LNCaP clone FGC (cell line): ENCODE results near the gene PLEKHA4.
"Not testable (repeated sequence)": the region's sequence is repeated elsewhere in the genome, so short reads cannot be mapped to it uniquely, and the experiment has no call there.

Experiments used
- DNase-seq: peaks from one replicate; pipeline ENCODE4 v3.0.0-alpha.2; 2011; ENCODE audit warnings: low read depth
- H3K4me3 ChIP-seq: 2 replicates; pipeline ENCODE4 v1.5.1; 2011; ENCODE audit warnings: mild to moderate bottlenecking, low read depth, low read length, control low read depth
- TF ChIP-seq, protein P1 (sequence below): IDR thresholded peaks from 2 replicates; pipeline ENCODE4 v1.5.1; 2012; ENCODE audit warnings: mild to moderate bottlenecking; ENCODE audit not compliant: control insufficient read depth, insufficient read depth; ENCODE audit errors: extremely low read depth

Gene PLEKHA4

DNA sequence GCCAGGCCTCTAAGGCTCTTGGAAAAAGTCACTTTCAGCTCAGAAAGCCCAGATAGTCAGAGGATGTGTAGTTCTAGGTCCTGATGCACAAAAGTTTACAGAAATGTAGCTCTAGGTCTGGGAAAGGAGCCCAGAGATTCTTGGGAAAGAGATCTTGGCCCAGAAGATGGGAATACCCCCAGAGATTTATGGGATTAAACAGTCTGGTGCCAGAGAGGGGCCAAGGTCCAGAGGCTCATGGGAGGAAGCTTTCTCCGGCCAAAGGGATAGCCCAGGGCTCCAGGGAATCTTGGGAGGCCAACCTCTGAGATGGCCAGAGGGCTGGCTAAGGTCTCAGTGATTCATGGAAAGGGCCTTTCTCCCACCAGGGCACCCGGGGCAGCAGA, 72.7 kb downstream of the PLEKHA4 start:
- TF ChIP-seq, protein P1, sequence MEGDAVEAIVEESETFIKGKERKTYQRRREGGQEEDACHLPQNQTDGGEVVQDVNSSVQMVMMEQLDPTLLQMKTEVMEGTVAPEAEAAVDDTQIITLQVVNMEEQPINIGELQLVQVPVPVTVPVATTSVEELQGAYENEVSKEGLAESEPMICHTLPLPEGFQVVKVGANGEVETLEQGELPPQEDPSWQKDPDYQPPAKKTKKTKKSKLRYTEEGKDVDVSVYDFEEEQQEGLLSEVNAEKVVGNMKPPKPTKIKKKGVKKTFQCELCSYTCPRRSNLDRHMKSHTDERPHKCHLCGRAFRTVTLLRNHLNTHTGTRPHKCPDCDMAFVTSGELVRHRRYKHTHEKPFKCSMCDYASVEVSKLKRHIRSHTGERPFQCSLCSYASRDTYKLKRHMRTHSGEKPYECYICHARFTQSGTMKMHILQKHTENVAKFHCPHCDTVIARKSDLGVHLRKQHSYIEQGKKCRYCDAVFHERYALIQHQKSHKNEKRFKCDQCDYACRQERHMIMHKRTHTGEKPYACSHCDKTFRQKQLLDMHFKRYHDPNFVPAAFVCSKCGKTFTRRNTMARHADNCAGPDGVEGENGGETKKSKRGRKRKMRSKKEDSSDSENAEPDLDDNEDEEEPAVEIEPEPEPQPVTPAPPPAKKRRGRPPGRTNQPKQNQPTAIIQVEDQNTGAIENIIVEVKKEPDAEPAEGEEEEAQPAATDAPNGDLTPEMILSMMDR: no peak
- DNase-seq: no peak
- H3K4me3 ChIP-seq: no peak overlapping the region

DNA sequence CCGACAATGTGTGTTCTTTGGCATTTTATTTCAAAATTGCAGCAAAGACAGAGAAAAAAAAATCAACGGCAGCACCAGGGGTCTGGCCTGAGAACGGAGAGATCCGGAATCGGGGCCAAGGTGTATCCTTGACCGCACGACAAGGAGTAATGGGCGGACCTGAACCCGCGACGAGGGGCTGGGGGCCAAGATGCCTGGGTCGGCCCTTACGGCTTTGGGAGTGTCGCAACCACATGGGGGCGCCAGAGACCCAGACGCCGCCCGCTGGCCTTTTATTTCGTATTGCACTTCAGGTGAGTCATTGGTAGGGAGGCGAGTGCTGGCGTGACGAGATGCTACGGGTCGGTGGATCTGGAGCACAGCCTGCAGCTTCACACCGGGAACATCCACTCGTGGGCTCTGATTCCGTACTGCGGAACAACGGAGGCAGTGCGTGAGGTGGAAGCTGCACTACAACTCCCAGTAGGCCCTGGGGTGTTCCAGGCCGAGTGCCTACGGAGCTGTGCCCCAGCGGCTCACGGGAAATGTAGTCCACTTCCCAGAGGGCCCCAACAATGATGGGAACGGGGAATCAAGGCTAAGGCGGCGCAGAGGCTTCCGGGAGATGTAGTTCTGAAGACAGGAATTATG, 73.2 kb downstream of the PLEKHA4 start:
- DNase-seq: peak; percentile 46
- H3K4me3 ChIP-seq: peak overlapping the region; percentile 40
- TF ChIP-seq, protein P1: peak; percentile 62

DNA sequence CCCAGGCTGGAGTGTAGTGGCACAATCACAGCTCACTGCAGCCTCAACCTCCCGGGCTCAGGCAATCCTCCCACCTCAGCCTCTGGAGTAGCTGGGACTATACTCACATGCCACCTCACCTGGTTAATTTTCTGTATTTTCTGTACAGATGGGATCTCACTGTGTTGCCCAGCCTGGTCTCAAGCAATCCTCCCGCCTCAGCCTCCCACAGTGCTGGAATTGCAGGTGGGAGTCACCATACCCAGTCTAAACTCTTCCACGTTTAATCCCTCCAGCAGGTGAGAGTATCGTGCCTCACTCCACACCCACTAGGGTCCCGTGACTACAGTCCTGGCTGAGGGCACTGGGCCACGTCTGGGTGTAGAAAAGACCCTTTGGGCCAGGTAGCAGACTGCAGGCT, 74.1 kb downstream of the PLEKHA4 start:
- DNase-seq: no peak

DNA sequence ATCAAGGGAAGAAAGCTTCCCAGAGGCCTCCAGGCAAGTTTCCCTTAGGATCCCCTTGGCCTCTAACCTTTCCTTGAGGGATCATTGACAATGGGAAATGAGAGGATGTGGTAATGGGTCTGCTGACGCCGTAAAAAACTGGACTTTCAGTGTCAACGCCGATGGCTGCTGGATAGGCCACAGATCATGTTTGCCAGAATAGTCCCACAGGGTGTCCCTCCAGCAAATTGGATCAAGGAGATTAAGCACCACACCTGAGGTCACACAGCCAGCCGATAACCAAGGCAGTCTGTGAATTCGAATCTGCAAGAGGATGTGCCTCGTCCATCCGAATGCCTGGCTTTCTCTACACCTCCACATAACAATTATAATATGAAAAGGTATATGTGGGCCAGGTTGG, 75.1 kb downstream of the PLEKHA4 start:
- TF ChIP-seq, protein P1: no peak
- no peak overlapping the region for H3K4me3 ChIP-seq
- DNase-seq: no peak

More for the DNA sequence above, 74.1 kb downstream of the PLEKHA4 start:
- H3K4me3 ChIP-seq: no peak overlapping the region
- TF ChIP-seq, protein P1: no peak

DNA sequence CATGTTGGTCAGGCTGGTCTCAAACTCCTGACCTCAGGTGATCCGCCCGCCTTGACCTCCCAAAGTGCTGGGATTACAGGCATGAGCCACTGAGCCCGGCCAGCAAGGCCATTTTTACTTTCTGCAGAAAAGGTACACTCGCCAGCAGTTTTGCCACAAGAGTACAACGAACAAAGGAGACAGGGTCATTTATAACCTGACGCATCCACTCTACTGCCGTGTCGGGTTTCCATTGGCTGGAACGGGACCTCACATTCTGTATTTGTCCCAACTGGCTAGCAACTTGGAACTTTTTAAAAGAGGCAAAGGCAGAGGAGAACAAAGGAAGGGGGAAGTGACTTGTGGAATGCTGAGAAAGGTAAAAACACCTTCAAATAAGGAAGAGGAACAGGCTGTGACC, 81.1 kb downstream of the PLEKHA4 start:
- H3K4me3 ChIP-seq, DNase-seq: not testable (repeated sequence)
